BLaER1 treated with 17β-estradiol and CSF1 and Interleukin-3, amounts not matched to agents 10 nM and 100 nM (cell line): ENCODE data around the gene PEX16.
"Not testable (repeated sequence)": the region's sequence is repeated elsewhere in the genome, so short reads cannot be mapped to it uniquely, and the experiment has no call there.

Source experiments
- H3K27ac ChIP-seq, 11 experiments: shearing (Covaris generic); formaldehyde crosslinking; 2 replicates each; pipeline ENCODE4 v1.8.1; 2022
- H3K27me3 ChIP-seq, 11 experiments: shearing (Covaris generic); formaldehyde crosslinking; 2 replicates each; pipeline ENCODE4 v1.8.1; 2022
- H3K36me3 ChIP-seq, 11 experiments: shearing (Covaris generic); formaldehyde crosslinking; 2 replicates each; pipeline ENCODE4 v1.8.1; 2022
- H3K4me1 ChIP-seq, 10 experiments: shearing (Covaris generic); formaldehyde crosslinking; 2 replicates each; pipeline ENCODE4 v1.8.1; 2022
- H3K4me2 ChIP-seq, 11 experiments: shearing (Covaris generic); formaldehyde crosslinking; 2 replicates each; pipeline ENCODE4 v1.8.1; 2022
- H3K4me3 ChIP-seq, 10 experiments: shearing (Covaris generic); formaldehyde crosslinking; 2 replicates each; pipeline ENCODE4 v1.8.1; 2022
- H3K9ac ChIP-seq, 11 experiments: shearing (Covaris generic); formaldehyde crosslinking; 2 replicates each; pipeline ENCODE4 v1.8.1; 2022
- H3K9me3 ChIP-seq, 11 experiments: shearing (Covaris generic); formaldehyde crosslinking; replicated peaks in 1 of 11; 2 replicates each; pipeline ENCODE4 v1.8.1; 2022
- H4K20me1 ChIP-seq, 11 experiments: shearing (Covaris generic); formaldehyde crosslinking; 2 replicates each; pipeline ENCODE4 v1.8.1; 2022
- Cebpa-rat ChIP-seq, 11 experiments: shearing (Covaris generic); IDR thresholded peaks; 2 replicates each; pipeline ENCODE4 v1.8.1; 2022

Gene PEX16

DNA sequence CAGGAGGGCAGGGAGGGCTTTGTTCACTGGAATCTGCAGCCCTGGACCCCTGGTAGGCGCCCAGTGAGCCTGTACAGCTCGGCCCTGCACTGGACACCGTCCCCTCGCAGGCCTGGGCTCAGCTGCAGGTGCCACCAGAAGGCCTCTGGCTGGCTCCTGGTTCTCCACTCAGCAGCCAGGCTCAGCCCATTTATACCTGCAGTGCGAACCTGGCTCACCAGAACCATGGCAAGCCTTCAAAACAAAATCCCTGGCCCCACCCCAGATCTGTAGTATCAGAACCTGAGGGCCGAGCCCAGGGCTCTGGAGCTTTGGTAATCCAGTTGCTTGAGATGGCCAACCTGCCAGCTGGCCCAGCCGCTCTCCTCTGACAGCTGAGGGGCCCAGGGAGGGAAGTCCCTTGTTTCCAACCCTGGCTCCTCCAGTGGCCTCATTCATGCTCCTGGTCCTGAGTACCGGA lies 9.7 kb downstream of the PEX16 start:
- H3K36me3 ChIP-seq: peaks cover 36 to 45% (median 41%) of the 10 kb centered on the region in 11 experiments
- no peak overlapping the region for H3K27ac ChIP-seq
- no peak overlapping the region for H3K9ac ChIP-seq
- no peak for TF ChIP-seq Cebpa-rat (IDR thresholded peaks at IDR 0.05)
- H4K20me1 ChIP-seq: peaks cover 0 to 86% (median 43%) of the 10 kb centered on the region in 11 experiments; a peak in 16 of 22 replicates
- no peak overlapping the region for H3K4me3 ChIP-seq
- H3K4me2 ChIP-seq: no peak overlapping the region
- H3K27me3 ChIP-seq: no peaks in the 10 kb centered on the region
- H3K9me3 ChIP-seq: no peaks in the 10 kb centered on the region
- H3K4me1 ChIP-seq: peaks cover 0 to 13% (median 8%) of the 10 kb centered on the region in 10 experiments; a peak in 11 of 20 replicates

DNA sequence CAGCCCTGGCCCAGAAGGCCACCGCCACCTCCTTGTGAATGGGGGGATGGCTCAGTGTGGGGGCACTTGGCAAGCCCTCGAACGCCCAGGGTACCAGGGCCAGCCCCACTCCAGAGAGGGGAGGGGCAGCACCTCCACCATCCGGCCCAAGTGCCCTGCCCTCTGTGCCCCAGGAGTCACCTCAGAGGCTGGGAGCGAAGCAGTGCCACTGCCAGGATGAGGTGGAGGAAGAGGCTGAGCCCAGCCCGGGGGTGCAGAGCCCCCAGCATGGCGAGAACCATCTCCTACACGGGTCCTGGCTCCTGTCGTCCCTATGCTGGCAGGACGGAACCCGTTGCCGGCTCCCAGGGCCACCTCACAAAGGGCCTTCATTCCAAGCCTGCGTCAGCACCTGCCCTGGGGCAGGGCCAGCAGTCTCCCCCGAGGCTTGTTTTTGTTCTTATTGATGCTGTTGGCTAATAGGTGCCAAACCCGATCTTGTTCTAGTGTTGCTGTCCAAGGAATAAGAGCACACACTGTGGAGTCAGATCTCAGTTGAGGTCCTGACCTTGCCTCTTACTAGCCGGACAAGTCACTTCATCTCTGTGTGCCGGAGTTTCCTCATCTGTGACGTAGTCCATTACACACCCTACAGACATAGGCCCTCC lies 10.6 kb downstream of the PEX16 start, which contains the start of gene FREY1:
FREY1 (minus strand) TSS at position 307 of the 647 bp plus-strand sequence; CDS start at position 281, 26 bp downstream.
- H3K9me3 ChIP-seq: no peaks in the 10 kb centered on the region
- peaks cover 0 to 82% (median 43%) of the 10 kb centered on the region in 11 experiments; a peak in 16 of 22 replicates for H4K20me1 ChIP-seq
- peaks cover 0 to 13% (median 8%) of the 10 kb centered on the region in 10 experiments; a peak in 11 of 20 replicates for H3K4me1 ChIP-seq
- no peaks in the 10 kb centered on the region for H3K27me3 ChIP-seq
- no peak within 1 kb of the TSS for H3K4me3 ChIP-seq
- H3K9ac ChIP-seq: no peak within 1 kb of the TSS
- peak within 1 kb of the TSS in 3 of 11 experiments; percentile 7 to 21 (median 20); a peak in 2 of 22 replicates for H3K4me2 ChIP-seq
- peaks cover 30 to 36% (median 32%) of the 10 kb centered on the region in 11 experiments for H3K36me3 ChIP-seq
- no peak within 1 kb of the TSS for H3K27ac ChIP-seq
- no peak for TF ChIP-seq Cebpa-rat (IDR thresholded peaks at IDR 0.05)

DNA sequence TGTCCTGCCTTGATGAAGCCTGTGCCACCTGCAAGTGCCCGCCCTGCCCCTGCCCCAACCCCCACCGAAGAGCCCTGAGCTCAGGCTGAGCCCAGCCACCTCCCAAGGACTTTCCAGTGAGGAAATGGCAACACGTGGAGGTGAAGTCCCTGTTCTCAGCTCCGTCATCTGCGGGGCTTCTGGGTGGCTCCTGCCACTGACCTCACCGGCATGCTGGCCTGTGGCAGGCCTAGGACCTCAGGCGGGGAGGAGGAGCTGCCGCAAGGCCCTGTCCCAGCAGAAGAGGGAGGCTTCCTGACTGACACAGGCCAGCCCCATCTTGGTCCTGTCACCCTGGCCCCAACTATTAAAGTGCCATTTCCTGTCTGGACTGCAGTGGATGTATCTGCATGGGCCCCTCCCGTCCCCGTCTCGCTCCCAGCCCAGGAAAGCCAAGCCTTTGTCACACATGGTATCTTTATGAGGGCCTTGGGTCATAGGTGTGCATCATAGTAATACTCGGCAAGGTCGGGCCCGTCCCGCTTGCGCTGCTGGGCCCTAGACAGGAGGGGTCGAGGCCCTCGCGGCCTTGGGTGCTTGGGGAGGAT lies 11.5 kb downstream of the PEX16 start:
- Histone ChIP-seq H3K4me3 (no peak overlapping the region), H3K9ac (no peak overlapping the region), H3K4me2 (peak overlapping the region in 3 of 11 experiments; percentile 7 to 21 (median 20); a peak in 2 of 22 replicates), H3K9me3 (no peaks in the 10 kb centered on the region), H3K36me3 (peaks cover 21 to 27% (median 23%) of the 10 kb centered on the region in 11 experiments), H3K27me3 (peaks cover 3 to 9% (median 6%) of the 10 kb centered on the region in 11 experiments), H3K27ac (no peak overlapping the region), H3K4me1 (peaks cover 0 to 13% (median 8%) of the 10 kb centered on the region in 10 experiments; a peak in 11 of 20 replicates), H4K20me1 (peaks cover 0 to 82% (median 42%) of the 10 kb centered on the region in 11 experiments; a peak in 16 of 22 replicates)
- no peak for TF ChIP-seq Cebpa-rat (IDR thresholded peaks at IDR 0.05)

DNA sequence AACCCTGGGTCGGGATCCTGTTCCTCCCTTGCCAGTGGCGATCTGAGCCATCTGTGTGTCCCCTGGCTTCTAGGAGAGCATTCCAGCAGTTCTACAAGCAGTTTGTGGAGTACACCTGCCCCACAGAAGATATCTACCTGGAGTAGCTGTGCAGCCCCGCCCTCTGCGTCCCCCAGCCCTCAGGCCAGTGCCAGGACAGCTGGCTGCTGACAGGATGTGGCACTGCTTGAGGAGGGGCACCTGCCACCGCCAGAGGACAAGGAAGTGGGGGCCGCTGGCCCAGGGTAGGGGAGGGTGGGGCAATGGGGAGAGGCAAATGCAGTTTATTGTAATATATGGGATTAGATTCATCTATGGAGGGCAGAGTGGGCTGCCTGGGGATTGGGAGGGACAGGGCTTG lies 12.1 kb downstream of the PEX16 start:
- peaks cover 9 to 15% (median 12%) of the 10 kb centered on the region in 11 experiments for H3K27me3 ChIP-seq

DNA sequence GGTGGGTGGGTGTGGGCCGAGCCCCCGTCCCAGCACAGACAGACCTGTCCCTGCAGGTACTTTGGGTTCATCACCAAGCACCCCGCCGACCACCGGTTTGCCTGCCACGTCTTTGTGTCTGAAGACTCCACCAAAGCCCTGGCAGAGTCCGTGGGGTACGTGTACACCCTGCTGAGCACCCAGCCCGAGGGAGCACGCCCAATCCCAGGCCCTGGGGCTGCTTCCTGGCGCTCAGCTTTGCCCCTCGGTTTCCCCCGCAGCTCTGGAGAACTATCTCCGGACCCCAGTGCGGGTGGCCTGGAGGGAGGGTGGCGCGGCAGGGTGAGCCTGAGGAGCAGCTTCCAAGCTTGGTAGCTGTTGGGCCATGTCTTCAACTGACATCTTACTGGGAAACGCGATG lies 12.6 kb downstream of the PEX16 start:
- H4K20me1 ChIP-seq: peaks cover 0 to 81% (median 39%) of the 10 kb centered on the region in 11 experiments; a peak in 16 of 22 replicates
- no peak overlapping the region for H3K4me3 ChIP-seq
- no peak overlapping the region for H3K27ac ChIP-seq
- no peak overlapping the region for H3K4me2 ChIP-seq
- H3K4me1 ChIP-seq: peaks cover 7 to 22% (median 14%) of the 10 kb centered on the region in 10 experiments; a peak in 17 of 20 replicates
- no peaks in the 10 kb centered on the region for H3K9me3 ChIP-seq
- no peak overlapping the region for H3K9ac ChIP-seq
- H3K27me3 ChIP-seq: peaks cover 14 to 19% (median 17%) of the 10 kb centered on the region in 11 experiments
- TF ChIP-seq Cebpa-rat (IDR thresholded peaks at IDR 0.05): no peak
- H3K36me3 ChIP-seq: peaks cover 10 to 17% (median 12%) of the 10 kb centered on the region in 11 experiments; a peak in 21 of 22 replicates

More for the DNA sequence above, 12.1 kb downstream of the PEX16 start:
- not testable (repeated sequence) for H3K27ac ChIP-seq, H3K9me3 ChIP-seq, H3K4me2 ChIP-seq, H3K9ac ChIP-seq, H3K4me3 ChIP-seq
- peaks cover 0 to 82% (median 42%) of the 10 kb centered on the region in 11 experiments; a peak in 16 of 22 replicates for H4K20me1 ChIP-seq
- peaks cover 2 to 18% (median 10%) of the 10 kb centered on the region in 10 experiments; a peak in 17 of 20 replicates for H3K4me1 ChIP-seq
- H3K36me3 ChIP-seq: peaks cover 15 to 21% (median 17%) of the 10 kb centered on the region in 11 experiments

DNA sequence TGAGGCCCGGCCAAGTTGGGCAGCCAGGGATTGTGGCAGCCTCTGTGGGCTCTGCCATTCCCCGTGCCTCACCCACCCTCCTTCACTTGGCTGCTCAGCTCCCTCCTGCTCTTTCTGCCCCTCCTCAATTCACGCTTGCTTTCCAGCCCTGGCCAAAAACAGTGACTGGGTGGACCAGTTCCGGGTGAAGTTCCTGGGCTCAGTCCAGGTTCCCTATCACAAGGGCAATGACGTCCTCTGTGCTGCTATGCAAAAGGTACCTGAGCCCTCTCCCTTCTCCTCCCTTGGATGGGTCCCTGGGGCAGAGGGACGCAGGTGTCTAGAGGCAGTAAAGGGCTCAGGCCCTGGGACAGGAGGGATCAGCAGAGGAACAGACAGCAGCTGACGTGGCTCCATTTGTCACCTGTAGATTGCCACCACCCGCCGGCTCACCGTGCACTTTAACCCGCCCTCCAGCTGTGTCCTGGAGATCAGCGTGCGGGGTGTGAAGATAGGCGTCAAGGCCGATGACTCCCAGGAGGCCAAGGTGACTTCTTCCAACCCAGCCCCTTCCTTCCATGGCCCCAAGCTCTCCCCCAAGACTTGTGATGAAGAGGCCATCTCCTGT lies 13.3 kb downstream of the PEX16 start:
- H3K9ac ChIP-seq: no peak overlapping the region
- peaks cover 19 to 26% (median 22%) of the 10 kb centered on the region in 11 experiments for H3K27me3 ChIP-seq
- H3K4me3 ChIP-seq: no peak overlapping the region
- no peak for TF ChIP-seq Cebpa-rat (IDR thresholded peaks at IDR 0.05)
- H4K20me1 ChIP-seq: peaks cover 0 to 74% (median 35%) of the 10 kb centered on the region in 11 experiments; a peak in 15 of 22 replicates
- H3K27ac ChIP-seq: no peak overlapping the region
- peaks cover 3 to 10% (median 6%) of the 10 kb centered on the region in 11 experiments; a peak in 19 of 22 replicates for H3K36me3 ChIP-seq
- no peak overlapping the region for H3K4me2 ChIP-seq
- H3K4me1 ChIP-seq: peaks cover 8 to 24% (median 15%) of the 10 kb centered on the region in 10 experiments; a peak in 18 of 20 replicates
- no peaks in the 10 kb centered on the region for H3K9me3 ChIP-seq

DNA sequence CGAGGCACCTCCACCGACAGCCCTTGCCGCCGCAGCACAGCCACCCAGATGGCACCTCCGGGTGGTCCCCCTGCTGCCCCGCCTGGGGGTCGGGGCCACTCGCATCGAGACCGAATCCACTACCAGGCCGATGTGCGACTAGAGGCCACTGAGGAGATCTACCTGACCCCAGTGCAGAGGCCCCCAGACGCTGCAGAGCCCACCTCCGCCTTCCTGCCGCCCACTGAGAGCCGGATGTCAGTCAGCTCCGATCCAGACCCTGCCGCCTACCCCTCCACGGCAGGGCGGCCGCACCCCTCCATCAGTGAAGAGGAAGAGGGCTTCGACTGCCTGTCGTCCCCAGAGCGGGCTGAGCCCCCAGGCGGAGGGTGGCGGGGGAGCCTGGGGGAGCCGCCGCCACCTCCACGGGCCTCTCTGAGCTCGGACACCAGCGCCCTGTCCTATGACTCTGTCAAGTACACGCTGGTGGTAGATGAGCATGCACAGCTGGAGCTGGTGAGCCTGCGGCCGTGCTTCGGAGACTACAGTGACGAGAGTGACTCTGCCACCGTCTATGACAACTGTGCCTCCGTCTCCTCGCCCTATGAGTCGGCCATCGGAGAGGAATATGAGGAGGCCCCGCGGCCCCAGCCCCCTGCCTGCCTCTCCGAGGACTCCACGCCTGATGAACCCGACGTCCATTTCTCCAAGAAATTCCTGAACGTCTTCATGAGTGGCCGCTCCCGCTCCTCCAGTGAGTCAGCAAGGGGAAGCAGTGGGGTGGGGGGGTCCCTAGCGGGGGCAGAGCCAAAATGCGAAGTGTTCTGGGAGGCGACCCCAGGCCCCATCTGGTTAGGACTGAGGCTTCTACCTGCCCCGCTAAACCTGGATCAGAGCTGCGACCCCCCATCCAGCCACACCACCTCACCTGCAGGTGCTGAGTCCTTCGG lies 15.0 kb downstream of the PEX16 start:
- H4K20me1 ChIP-seq: peaks cover 0 to 74% (median 18%) of the 10 kb centered on the region in 11 experiments; a peak in 13 of 22 replicates
- no peak overlapping the region for H3K4me2 ChIP-seq
- H3K4me3 ChIP-seq: no peak overlapping the region
- no peak overlapping the region for H3K27ac ChIP-seq
- H3K4me1 ChIP-seq: peaks cover 16 to 30% (median 23%) of the 10 kb centered on the region in 10 experiments; a peak in 18 of 20 replicates
- H3K9me3 ChIP-seq: no peaks in the 10 kb centered on the region
- no peak overlapping the region for H3K9ac ChIP-seq
- H3K36me3 ChIP-seq: no peaks in the 10 kb centered on the region
- no peak for TF ChIP-seq Cebpa-rat (IDR thresholded peaks at IDR 0.05)
- H3K27me3 ChIP-seq: peaks cover 25 to 43% (median 36%) of the 10 kb centered on the region in 11 experiments

DNA sequence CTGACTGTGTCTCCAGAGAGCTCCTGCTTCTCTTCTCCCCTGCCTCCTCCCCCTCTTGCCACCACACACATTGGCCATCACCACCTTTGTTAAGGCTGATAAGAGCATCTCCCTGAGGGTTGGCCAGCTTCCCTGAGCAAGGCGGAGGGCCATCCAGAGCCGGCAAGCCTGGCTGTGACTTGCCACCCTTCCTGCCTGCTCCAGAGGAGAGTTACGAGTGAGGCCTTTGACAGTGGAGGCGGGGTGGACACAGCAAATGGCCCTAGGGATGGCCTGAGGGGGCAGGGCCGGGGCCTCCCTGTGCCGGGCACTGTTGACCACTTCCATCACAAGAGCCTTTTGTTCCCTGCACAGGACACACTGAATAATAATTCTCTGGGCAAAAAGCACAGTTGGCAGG lies 16.1 kb downstream of the PEX16 start:
- Histone ChIP-seq H3K36me3 (no peaks in the 10 kb centered on the region), H3K27me3 (peaks cover 25 to 54% (median 40%) of the 10 kb centered on the region in 11 experiments), H3K9me3 (no peaks in the 10 kb centered on the region), H3K27ac (no peak overlapping the region), H4K20me1 (peaks cover 0 to 75% (median 16%) of the 10 kb centered on the region in 11 experiments; a peak in 12 of 22 replicates), H3K9ac (no peak overlapping the region), H3K4me1 (peaks cover 16 to 30% (median 22%) of the 10 kb centered on the region in 10 experiments; a peak in 18 of 20 replicates), H3K4me2 (no peak overlapping the region), H3K4me3 (no peak overlapping the region)
- no peak for TF ChIP-seq Cebpa-rat (IDR thresholded peaks at IDR 0.05)
